ENCODE measurements around the gene GYG2. TPM values are rescaled to one million over a fixed set of nuclear protein-coding genes. Genes with fewer than 3 reads are reported as not detected.

Gene GYG2
- total and polyA plus RNA-seq, 2 of the 13 experiments (the other 11 are each of a cell fraction or from before 2014, with no cell fraction given): 20.0 to 24.3 TPM

DNA sequence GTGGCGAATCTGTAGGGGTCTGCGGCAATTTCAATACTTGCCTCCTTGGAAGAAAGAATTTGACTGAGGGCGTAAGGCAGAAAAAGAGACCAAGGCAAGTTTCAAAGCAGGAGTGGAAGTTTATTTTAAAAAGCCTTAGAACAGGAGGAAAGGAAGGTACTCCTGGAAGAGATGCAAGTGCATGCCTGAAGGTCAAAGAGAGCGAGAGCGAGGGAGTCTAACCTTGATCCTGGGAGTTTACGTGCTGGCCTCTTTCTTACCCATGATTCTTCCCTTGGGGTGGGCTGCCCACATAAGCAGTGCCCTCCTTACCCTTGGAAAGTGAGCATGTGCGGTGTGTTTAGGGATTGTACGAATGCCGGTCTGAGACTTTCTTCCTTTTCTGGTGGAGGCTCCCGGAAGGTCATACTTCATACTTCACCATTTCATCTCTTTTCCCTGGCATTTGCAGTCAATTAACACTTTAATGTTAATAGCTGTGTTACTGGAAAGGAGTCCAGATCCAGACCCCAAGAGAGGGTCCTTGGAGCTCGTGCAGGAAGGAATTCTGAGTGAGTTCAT, 60.4 kb downstream of the GYG2 start:
- in situ Hi-C loops (cut with HindIII; ENCODE audit: extremely low pct_ligation_motif_present, low pct_unique_long_range_greater_than_20kb) (no loop called here), intact Hi-C loops (cut with micrococcal nuclease; ENCODE audit: unreplicated experiment) (no loop called here)
- Histone ChIP-seq H3K27me3 (ENCODE audit: control insufficient read depth in 1 of 2, insufficient read depth in 2 of 2, low read length in 2 of 2) (no peaks in the 10 kb centered on the region), H3K9ac (ENCODE audit: insufficient read depth, low read depth, low read length) (peak overlapping the region; percentile 31; the same call in 1 of the 2 replicates), H3K4me3 (replicated peaks in 1 of 3; ENCODE audit: insufficient read depth in 1 of 3, low read depth in 2 of 3, low read length in 3 of 3) (no peak overlapping the region; a peak in 1 of 6 replicates), H3K4me2 (ENCODE audit: low read depth, low read length) (peak overlapping the region; percentile 51), H4K20me1 (ENCODE audit: insufficient read depth, low read length) (no peaks in the 10 kb centered on the region), H3K4me1 (ENCODE audit: insufficient read depth, low read length) (no peaks in the 10 kb centered on the region), H3K79me2 (ENCODE audit: insufficient read depth, low read length) (no peaks in the 10 kb centered on the region), H3K36me3 (replicated peaks in 1 of 2; ENCODE audit: control insufficient read depth in 1 of 2, insufficient read depth in 2 of 2, low read length in 2 of 2) (no peaks in the 10 kb centered on the region), H3K27ac (ENCODE audit: extremely low read length, insufficient read depth, low read length) (no peak overlapping the region), H3K9me3 (ENCODE audit: low read length) (no peaks in the 10 kb centered on the region), H2AFZ (ENCODE audit: low read length) (no peak overlapping the region)
- WGBS (ENCODE audit: low lambda C conversion rate): 86% methylated on average over 10 of the region's 11 CpGs
- CTCF ChIA-PET (ENCODE audit: low intra/inter-chr PET ratio, low total read pairs): no interaction called here
- FAIRE-seq (no peak), DNase-seq (ENCODE audit: low spot score) (no peak), ATAC-seq (no peak)
- POLR2A ChIA-PET: no interaction called here
- no TSS peak for BruUV-seq (replicated peaks)
- no peak for TF ChIP-seq ZNF543 (CRISPR knock-in tag; IDR thresholded peaks at IDR 0.05)
- no peak for TF ChIP-seq XRCC5 (optimal IDR thresholded peaks at IDR 0.05; ENCODE audit: low read length)
- TF ChIP-seq, protein P1, sequence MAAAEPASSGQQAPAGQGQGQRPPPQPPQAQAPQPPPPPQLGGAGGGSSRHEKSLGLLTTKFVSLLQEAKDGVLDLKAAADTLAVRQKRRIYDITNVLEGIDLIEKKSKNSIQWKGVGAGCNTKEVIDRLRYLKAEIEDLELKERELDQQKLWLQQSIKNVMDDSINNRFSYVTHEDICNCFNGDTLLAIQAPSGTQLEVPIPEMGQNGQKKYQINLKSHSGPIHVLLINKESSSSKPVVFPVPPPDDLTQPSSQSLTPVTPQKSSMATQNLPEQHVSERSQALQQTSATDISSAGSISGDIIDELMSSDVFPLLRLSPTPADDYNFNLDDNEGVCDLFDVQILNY (CRISPR knock-in tag; conservative IDR thresholded peaks at IDR 0.05): no peak
- no peak for TF ChIP-seq RFXAP (CRISPR knock-in tag; IDR thresholded peaks at IDR 0.05; ENCODE audit: borderline replicate concordance)
- no peak for TF ChIP-seq ZNF570 (CRISPR knock-in tag; IDR thresholded peaks at IDR 0.05; ENCODE audit: borderline replicate concordance)
- no peak for TF ChIP-seq ZNF557 (CRISPR knock-in tag; IDR thresholded peaks at IDR 0.05)
- no peak for TF ChIP-seq NFE2L2 (IDR thresholded peaks at IDR 0.05; ENCODE audit: low read length)
